GM15510 (cell line): ENCODE data around the gene RAD51D.
A peak's percentile ranks its signal among the peaks of the same experiment; 100 is the strongest.

Experiments
- POLR2A ChIP-seq: IDR thresholded peaks from 3 replicates; pipeline ENCODE4 v1.6.1; 2011; ENCODE audit warnings: borderline replicate concordance; ENCODE audit not compliant: insufficient read length; ENCODE audit errors: extremely low read depth

The RAD51D gene

DNA sequence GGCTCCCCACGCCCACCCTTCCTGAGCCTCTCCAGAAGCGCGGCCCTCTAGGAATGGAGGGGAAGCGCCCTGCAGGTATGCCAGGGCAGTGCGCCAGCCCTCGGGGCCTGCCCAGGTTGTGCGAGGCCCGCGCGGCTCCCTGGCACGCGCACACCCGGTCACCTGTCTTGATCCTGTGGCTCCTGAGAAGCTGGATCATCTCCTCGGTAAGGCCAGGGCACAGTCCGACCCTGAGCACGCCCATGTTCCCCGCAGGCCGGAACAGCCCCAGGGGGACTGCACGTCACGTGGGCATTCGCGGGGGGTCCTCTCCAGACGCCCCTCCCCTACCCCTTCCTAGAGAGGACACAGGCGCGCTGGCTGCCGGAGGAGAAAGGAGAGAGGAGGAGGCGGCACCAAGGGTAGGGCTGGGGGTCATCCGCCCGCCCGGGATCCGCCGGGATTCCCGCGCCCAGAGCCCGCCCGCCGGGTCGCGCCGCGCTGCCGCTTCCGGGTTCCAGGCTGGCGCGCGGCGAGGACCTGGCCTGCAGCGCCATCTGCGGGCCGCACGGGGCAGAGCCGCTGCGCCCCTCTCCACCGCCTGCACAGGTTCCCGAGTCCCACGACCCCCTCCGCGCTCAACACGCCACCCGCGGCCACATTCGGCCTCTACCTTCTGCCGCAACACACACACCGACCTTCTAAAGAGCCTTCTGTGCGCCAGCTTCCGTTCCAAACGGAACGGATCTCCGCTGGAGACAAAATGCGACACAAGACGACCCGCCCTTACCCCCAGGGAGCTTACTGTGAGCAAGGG, at the start of gene RAD51D:
RAD51D (minus strand) TSS at position 491 of the 796 bp plus-strand sequence; CDS start at position 244, 247 bp downstream.
- peak; percentile 59 for TF ChIP-seq POLR2A

DNA sequence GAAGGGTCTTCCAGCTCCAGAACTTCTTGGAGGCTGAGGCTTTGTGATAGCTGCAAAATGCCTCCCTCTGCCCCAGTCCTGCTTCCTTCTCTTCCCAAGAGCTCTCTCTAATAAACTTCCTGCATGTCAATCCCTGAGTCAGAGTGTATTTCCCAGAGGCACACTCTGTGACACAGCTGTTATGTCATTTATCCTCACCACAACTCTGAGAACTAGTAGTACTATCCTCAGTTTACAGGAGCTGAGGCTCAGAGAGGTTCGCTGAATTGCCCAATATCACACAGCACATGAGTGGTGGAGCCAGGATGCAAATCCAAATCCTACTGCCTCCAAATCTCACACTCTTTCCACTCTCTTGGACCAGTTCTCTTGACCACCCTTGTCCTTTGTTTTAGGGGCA, 48.0 kb upstream of the RAD51D start:
- no peak for TF ChIP-seq POLR2A

DNA sequence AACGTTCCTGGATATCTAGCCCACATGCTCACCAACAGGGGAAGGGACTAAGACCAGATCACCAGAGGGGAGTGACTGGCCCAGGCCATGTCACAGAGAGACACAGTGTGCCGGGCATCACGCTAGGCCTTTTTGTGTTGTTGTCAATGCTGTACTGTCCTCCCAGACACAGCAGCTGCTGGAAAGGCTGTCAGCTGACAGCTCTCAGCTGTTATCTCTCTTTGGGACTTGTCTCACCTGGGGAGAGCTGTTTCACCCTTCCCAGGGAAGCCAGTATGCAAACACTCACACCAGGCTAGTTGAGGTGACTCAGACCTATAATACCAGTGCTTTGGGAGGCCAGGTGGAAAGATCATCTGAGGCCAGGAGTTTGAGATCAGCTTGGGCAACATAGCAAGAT, 47.4 kb upstream of the RAD51D start:
- no peak for TF ChIP-seq POLR2A

DNA sequence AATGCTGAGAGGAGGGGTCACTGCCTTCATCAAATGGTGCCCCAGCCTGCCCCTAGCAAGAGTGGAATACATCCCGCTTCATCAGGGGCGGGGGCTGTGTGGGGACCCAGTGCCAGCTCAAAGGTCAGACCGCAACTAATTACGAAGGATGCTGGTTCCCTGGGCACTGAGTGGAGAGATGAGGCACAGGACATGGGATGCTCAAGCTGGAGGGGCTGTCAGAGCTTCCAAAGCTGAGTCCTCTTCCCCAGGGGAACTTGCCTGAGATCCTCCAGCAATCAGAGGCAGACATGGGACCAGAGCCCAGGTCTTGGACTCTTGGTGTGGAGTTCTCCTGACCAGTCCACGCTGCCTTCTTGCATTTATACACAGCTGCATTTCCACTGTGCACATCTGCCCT, 46.9 kb upstream of the RAD51D start:
- no peak for TF ChIP-seq POLR2A

DNA sequence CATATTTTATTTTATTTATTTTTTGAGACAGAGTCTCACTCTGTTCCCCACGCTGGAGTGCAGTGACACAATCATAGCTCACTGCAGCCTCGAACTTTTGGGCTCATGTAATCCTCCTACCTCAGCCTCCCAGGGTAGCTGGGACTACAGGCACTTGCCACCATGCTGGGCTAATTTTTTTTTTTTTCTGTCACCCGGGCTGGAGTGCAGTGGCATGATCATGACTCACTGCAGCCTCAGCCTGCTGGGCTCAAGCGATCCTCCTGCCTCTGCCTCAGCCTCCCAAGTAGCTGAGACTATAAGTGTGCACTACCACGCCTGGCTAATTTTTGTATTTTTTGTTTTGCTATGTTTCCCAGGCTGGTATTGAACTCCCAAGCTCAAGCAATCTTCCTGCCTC, 45.1 kb upstream of the RAD51D start:
- TF ChIP-seq POLR2A, result no peak

DNA sequence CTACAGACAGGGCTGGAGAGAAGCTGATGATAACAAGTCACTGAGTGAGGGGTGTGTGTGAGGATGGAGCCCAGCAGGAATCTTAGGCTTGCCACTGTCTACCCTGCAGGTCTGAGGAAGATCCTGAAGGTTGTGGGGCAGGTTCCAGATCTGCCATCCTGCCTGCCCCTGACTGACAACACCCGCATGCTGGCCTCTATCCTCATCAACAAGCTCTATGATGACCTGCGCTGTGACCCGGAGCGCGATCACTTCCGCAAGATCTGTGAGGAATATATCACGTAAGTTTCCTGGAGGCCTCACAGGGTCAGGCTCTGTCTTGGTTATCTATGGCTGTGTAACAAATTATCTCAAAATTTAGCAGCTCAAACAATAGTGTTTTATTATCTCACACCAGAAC, 44.2 kb upstream of the RAD51D start:
- TF ChIP-seq POLR2A, result no peak

DNA sequence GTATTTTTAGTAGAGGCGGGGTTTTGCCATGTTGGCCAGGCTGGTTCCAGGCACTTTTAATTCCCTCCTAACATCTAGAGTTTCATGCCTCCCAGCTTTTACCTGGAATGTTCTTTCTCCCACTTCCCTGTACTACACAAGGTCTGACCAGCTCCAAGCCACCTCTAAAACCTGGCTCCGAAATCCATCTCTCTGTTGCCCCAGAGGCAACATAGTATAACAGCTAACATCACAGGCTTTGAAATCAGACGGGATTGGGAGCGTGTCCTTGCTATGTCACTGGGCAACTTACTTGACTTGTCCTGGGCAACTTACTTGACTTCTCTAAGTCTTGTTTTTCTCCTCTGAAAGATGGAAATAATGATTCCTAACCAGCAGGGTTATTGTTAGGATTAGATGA, 43.1 kb upstream of the RAD51D start:
- no peak for TF ChIP-seq POLR2A

DNA sequence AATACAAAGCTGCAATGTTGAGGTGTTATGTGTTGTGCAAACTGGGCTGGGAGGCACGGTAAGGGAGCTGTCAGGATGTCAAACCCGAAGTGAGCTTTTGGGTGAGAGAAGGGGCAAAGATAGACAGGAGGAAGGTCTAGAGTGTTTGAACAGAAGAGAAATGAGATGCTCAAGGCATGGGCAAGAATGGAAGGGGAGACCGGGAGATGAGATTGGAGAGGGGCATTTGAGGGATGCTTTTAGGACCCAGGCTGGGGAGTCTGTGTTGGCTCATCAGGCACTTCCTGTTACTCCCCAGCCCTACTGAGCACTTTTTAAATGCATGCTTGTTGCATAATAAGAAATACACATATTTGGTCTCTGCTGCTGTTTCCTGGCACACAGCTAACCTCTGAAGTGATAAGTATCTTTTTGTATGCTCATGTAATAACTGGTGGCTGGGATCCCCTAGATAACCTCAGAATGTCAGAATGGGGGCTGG, 41.7 kb upstream of the RAD51D start:
- no peak for TF ChIP-seq POLR2A

DNA sequence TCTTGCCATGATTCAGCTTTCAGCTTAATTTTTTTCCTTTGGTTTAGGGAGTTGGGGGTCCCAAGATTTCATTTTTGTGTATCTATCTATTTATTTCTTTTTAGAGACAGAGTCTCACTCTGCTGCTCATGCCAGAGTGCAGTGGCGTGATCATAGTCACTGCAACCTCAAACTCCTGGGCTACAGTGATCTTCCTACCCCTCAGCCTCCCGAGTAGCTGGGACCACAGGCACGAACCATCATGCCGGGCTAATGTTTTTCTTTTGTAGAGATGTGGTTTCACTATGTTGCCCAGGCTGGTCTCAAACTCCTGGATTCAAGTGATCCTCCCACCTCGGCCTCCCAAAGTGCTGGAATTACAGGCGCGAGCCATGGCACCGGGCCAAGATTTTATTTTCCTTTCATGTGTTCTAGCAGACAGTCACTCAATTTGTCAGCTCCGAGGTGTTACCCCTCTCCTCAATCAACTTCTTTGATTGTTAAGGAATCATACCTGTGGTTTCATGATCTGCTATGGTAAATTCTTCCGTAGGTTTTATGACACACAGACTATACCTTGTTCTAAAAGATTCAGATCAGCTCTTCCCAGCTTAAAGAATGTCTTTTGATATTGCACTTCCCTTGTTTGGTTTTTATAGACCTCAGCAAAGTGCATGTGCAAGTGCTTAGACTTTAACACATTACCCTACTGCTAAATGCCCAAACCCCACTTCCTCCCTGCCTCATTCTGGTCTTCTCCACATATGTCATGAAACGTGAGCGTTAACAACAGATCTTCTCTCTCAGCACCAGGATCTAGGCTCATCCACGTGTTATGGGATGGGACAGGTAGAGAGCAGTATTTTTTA, 40.9 kb upstream of the RAD51D start:
- no peak for TF ChIP-seq POLR2A

DNA sequence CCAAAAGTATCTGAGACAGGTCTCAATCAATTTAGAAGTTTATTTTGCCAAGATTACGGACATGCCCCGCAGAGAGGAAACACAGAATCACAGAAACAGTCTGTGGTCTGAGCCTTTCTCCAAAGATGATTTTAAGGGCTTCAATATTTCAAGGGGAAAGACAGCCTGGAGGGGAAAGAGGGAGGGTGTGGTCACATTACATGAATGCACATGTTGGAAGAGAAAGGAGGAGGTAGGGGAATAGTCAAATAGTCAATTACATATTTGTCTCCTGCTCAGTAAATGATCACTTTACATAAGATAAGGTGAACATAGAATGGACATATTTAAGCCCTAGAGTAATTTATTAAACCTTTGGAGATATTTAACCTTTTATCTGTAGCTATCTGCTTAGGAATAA, 40.3 kb upstream of the RAD51D start:
- TF ChIP-seq POLR2A, result no peak

DNA sequence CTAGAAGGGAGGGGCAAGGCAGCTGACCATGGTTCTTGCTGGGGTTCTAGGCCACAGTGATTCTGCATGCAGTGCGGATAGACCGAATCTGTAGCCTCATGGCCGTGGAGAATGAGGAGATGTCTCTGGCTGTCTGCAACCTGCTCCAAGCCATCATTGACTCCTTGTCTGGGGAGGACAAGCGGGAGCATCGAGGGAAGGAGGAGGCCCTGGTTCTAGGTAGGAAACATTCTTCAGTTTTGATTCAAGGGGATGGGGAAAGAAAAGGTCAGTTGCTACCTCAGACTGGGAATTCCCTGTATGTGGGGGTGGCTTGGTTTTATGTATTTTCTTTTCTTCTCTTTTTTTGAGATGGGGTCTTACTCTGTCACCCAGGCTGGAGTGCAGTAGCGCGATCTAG, 35.6 kb upstream of the RAD51D start:
- TF ChIP-seq POLR2A, result no peak

DNA sequence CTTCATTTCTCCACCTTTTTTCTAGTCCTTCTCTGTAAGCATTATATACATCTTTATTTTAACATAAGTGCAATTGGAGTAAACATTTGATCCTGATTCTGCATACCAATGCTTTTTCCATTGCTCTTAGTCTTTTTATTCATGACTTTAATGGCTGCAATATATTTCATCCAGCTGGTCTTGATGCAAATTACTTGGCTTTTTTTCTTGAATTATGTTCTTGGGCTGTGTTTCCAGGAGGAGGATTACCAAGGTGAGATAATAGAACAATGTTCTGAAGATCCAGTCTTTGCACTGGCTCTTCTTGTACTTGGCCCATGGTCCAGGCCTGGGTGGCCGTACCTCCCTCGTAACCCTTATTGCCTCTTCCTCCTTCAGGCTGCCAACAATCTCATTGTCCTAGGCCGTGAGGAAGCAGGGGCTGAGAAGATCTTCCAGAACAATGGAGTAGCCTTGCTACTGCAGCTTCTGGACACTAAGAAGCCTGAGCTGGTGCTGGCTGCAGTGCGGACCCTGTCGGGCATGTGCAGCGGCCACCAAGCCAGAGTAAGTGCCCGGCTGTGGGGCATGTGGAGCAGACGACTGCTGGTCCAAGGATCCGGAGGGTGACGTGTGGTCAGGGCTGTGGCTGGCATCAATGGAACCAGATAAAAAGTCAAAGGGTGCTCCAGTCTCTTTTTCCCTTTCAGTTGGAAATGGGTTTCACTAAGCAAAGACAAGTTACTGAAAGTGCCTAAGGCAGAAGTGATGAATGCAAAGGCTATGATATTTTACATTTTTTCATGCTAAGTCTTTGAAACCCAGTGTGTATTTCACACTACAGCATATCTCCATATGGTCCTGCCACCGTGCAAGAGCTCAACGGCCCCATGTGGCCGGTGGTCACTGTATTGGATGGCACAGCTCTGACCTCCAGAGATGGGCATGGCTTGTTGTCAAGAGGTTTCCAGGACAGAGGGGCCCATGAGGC, 34.8 kb upstream of the RAD51D start:
- no peak for TF ChIP-seq POLR2A

DNA sequence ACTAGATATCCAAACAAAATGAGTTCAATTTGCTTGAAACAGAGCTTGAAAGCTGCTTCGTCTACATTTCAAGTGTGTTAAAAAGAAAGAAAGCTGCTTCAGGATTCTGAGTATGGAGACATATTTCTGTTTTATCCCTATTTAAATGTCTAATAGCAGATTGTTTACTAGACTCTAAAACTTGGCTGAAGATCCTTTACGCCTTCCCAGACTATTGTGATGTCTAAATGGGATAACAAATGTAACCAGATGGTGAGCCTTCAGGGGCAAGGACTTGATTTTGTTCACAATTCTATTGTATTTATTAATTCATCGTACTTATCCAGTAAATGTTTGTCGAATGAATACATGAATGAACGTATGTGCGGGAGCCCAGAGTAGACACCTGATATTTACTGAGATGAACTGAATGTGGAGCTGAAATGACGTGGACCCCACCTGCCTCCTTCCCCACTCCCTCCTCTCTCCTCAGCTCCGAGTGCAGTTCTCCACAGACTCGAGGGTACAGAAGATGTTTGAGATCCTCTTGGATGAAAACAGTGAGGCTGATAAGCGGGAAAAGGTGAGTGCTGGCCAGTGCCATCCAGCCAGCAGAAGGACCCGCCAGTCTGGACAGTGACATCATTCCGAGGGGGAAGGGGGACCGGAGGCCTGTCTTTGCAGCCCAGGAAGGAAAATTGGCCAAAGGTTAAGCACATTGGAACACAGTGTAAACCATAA, 32.9 kb upstream of the RAD51D start:
- TF ChIP-seq POLR2A, result no peak

DNA sequence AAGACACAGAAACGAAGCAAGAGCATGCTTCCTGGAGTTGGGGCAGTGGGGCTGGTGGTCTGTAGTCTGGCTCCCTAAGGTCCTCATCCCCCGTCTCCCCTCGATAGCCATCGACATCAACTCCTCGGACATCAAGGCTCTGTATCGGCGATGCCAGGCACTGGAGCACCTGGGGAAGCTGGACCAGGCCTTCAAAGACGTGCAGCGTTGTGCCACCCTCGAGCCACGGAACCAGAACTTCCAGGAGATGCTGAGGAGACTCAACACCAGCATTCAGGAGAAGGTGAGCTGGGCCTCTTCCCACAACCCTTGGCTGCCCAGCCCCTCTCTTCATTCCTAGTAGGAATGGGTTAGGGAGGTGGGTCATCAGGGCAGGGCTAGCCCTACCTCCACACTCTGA, 30.3 kb upstream of the RAD51D start:
- TF ChIP-seq POLR2A, result no peak
